IMR-90 (cell line): ENCODE data around the gene FOXN4.

Source experiments
- CTCF ChIP-seq: conservative IDR thresholded peaks from 2 replicates; pipeline ENCODE4 v1.5.1; 2012; ENCODE audit warnings: mild to moderate bottlenecking, low read depth, low read length, improper control_type of control experiment
- MAZ ChIP-seq: IDR thresholded peaks from 2 replicates; pipeline ENCODE4 v1.6.1; 2012; ENCODE audit warnings: low read depth, mild to moderate bottlenecking, low read length, improper control_type of control experiment, moderate library complexity, borderline replicate concordance
- MXI1 ChIP-seq: IDR thresholded peaks from 2 replicates; pipeline ENCODE4 v1.6.1; 2012; ENCODE audit warnings: low read depth, mild to moderate bottlenecking, low read length, moderate library complexity, borderline replicate concordance
- POLR2A ChIP-seq: IDR thresholded peaks from 2 replicates; pipeline ENCODE4 v1.6.1; 2012; ENCODE audit warnings: mild to moderate bottlenecking, low read depth, low read length
- RAD21 ChIP-seq: IDR thresholded peaks from 2 replicates; pipeline ENCODE4 v1.6.1; 2012; ENCODE audit warnings: low read length, improper control_type of control experiment
- RCOR1 ChIP-seq: IDR thresholded peaks from 2 replicates; pipeline ENCODE4 v1.6.1; 2012; ENCODE audit warnings: mild to moderate bottlenecking, low read length, improper control_type of control experiment; ENCODE audit not compliant: insufficient replicate concordance
- RFX5 ChIP-seq: IDR thresholded peaks from 2 replicates; pipeline ENCODE4 v1.8.0; 2012; ENCODE audit warnings: low read depth, mild to moderate bottlenecking, low read length, moderate library complexity
- USF2 ChIP-seq: fragments of 150-350 bp; IDR thresholded peaks from 2 replicates; pipeline ENCODE4 v1.6.1; 2017; ENCODE audit warnings: mild to moderate bottlenecking, antibody characterized with exemption, low read length, low read depth

DNA sequence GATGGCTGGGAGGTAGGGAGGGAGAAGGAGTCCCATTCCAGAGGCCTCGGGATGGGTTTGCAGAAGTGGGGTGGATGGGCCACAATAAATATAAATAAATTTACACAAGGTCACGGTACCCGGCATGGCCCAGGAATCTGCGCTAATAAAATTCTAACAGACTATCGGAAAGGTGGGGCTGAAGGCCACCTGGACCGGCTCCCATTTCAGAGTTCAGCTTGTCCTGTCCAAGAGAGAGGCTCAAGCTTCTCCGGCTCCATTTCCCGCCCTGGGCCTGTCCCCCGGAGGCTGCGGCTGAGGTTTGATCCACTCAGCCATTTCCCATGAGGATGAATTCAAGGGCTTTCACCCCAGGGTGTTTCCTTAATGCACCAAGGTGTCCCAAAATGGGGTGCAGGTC lies 30.2 kb downstream of the FOXN4 start:
- no peak for TF ChIP-seq CTCF
- no peak for TF ChIP-seq MXI1
- TF ChIP-seq RAD21 = no peak
- TF ChIP-seq RCOR1 = no peak
- TF ChIP-seq POLR2A = no peak
- TF ChIP-seq USF2 = no peak
- no peak for TF ChIP-seq MAZ
- TF ChIP-seq RFX5 = no peak
